NCI-H1930 (cell line): ENCODE measurements around the gene CFAP20DC.
"Not testable (repeated sequence)": the region's sequence is repeated elsewhere in the genome, so short reads cannot be mapped to it uniquely, and the experiment has no call there.

Experiments used
- DNase-seq, 2 experiments: peaks; one replicate each; lab custom pipeline; 2025; lab: John Stamatoyannopoulos, UW

CFAP20DC gene

DNA sequence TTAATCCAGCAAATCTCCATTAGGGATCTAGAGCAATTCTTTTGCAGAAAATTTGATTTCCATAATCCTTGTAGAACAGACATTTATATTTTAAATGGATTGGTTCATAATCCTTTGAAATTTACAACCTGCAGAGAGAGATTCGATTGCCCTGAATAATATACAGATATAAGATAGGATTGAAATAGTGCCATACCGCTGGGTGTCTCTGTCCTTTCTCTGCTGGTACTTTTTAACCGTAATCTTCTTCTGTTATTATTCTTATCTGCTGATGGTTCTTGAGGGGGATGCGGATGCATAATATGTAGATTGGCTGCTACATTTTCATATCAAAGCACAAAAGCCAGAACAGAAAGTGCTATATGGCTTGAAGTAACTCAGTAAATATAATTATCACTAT, 182.2 kb downstream of the CFAP20DC start:
- DNase-seq, result no peak

DNA sequence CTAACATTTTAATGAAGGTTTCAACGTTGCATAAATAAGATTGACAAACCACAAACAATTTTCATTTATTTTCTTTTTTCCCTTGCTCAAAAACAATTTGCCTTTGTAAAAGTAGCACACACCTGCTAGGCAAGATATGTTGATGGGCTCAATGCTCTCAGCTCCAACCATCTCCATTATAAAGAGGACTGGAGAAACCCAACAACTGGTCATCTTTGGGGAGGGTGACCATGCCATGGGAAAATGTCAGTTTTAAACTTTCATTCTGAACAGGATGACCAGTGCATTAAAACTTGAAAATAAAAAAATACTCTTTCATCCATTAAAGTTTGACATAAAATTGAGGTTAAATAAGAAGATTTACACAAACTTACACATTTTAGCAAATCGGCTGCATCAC, 183.7 kb downstream of the CFAP20DC start:
- no peak for DNase-seq

DNA sequence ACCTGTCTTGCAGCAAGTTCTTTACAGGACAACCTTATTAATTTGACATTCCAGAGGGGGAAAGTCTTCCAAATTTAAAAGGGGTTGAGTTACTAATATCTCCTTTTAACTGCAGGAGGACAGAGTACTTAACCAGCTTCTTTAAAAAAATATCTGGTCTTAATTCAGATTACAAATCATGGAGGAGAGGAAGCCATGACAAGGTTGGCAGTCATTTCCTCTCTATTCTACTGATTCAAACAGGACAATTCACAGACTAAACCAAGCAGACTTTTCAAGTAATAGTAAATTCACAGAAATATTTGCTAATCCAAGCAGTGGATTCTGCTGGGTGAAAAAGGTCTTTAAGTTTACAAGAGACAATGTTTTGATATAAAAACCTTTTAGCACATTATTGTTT, 185.3 kb downstream of the CFAP20DC start:
- no peak for DNase-seq

DNA sequence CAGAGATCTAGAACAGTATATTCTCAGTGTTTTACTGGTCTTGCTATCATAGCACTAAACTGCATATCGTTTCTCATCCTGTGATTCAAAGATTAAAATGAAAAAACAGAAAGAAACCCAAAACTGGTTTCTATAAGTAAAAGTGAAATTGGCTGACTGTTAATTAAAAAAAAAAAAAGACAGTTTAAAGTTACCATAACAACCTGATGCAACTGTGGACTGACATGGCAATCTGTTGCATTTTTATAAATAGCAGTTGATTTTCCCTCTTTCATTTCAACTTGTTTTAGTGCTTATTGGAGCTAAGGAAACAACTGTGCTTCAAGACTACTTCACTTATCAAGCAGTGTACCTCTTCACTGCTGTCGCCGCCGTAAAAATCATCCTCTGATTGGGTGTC, 186.6 kb downstream of the CFAP20DC start:
- DNase-seq, result no peak

DNA sequence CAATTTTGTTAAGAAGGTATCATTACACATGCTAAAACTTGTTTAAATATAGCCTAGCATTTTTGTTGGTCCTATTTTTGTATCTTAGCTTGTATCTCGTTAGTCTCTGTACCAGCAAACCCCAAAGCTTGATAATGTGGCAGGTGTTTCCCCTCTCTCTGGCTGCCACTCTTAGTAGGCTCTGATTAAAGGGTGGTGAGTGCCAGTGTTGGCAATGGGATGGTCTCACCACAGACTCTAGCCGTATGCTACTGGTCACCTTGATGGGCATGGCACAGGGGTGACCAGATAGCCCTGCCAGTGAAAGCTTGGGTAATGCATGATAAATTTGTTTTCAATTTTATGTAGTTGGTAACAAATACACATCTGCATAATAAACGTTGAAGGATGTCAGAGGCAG, 188.3 kb downstream of the CFAP20DC start:
- no peak for DNase-seq

DNA sequence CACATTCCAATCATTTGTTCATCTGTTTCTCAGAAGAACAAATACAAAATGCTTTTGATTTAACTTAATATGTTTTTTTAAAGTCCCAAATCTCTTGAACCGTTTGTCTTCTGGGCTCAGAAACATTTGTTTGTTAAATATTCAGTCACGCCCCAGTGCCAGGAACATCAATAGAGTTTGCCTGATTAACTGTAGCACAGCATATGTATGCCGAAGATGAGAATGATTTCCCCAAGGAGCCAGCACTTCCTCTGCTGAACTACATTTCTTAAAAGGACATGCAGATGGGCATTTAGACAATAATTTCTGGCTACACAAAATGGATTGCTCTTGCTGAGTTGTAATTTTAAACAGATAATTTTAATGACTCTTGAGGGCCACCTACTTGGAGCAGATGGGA, 191.7 kb downstream of the CFAP20DC start:
- DNase-seq, result no peak

DNA sequence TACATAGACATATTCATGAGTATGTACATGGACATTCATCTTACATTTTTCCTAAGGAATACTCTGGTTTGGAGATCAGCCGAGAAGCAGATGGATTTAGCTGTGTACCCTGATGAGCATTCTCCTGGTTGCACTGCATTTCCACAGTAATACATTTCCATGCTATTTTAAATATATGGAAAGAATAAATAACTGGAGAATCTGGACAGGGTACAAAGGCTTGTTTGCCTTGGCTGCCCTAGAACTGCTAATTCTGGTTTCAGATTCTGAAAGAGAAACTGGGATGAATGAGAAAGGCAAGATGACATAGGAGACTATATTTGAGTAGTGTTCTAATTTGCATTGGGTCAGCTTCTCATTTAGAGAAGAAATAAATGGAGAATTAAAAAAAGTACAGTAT, 192.4 kb downstream of the CFAP20DC start:
- DNase-seq, result no peak

DNA sequence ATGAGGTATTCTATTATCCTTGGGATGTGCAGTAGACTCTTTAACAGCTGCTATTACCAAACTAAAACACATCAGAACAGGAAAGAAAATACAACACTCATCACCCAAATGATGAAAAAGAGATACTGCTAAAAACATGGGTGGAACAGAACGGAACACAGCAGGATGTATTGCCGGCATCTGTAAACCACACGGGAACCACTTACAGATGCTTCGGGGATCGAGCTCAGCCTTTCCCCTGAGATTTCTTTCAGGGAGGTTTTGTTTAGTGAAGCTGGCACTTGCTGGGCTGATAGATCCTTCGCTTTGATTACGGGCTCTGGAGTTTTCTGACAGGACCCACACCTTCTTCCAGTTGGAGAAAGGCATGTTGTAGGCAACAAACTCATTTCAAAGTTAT, 201.0 kb downstream of the CFAP20DC start:
- no peak for DNase-seq

DNA sequence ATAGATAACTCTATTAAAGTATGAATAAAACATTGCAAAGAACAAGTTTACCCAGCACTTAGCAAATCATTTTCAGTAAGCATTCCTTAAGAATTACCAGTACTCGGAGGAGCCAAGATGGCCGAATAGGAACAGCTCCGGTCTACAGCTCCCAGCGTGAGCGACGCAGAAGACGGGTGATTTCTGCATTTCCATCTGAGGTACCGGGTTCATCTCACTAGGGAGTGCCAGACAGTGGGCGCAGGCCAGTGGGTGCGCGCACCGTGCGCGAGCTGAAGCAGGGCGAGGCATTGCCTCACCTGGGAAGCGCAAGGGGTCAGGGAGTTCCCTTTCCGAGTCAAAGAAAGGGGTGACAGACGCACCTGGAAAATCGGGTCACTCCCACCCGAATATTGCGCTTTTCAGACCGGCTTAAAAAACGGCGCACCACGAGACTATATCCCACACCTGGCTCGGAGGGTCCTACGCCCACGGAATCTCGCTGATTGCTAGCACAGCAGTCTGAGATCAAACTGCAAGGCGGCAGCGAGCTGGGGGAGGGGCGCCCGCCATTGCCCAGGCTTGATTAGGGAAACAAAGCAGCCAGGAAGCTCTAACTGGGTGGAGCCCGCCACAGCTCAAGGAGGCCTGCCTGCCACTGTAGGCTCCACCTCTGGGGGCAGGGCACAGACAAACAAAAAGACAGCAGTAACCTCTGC, 207.6 kb downstream of the CFAP20DC start:
- DNase-seq, result not testable (repeated sequence)

DNA sequence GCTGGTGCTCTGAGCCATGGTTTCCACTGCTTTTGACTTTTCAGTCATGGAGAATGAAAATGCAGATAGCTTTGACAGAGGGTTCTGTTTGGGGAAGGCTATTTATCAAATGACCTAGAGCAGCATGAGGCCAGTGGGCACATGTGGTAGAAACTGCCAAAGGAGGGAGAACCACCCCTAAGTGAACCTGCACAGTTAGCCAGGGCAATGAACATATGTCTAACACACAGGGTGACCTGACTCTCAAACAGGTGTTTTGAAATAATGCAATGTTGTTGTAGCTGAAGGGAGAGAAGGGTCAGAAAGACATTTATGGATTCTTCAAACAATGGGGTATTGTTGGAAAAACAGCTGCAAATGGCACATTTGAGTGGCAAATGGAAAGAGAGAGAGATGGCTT, 208.9 kb downstream of the CFAP20DC start:
- DNase-seq, result no peak

DNA sequence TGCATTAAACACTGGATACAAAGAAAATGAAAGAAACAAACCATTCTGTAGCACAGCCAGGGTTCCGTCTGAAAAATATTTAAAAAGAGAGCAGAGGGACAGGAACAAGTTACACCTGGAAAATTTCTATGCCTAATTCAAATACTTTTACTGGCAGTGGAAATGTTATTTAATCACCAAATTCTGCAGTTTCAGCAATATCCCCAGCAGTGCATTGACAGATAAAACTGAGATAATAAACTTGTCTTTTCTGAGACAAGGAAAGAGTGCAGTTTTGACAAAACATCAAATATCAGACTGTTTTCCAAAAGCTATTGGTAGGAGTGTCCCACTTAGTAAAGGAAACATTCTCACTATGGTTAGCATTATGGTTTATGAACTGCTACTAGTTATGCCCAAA, 209.9 kb downstream of the CFAP20DC start:
- no peak for DNase-seq

DNA sequence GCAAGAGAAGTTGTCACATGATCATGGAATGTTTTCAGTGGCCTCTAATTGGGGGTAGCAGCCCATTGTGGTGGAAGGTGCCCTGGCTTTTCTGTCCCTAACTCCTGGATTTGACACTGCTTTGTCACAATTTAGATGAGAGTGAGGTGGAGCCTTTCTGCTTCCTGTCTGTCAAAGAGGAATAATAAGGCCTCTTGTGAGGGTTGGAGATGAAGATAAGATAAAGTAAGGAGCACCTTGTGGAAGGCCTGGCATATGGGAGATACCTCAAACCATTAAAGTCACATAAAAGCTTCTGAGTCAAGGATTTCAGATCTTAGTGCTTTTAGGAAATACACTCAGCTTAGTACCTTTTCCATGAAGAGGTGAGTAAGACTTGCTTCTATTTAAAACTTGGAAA, 210.6 kb downstream of the CFAP20DC start:
- no peak for DNase-seq

DNA sequence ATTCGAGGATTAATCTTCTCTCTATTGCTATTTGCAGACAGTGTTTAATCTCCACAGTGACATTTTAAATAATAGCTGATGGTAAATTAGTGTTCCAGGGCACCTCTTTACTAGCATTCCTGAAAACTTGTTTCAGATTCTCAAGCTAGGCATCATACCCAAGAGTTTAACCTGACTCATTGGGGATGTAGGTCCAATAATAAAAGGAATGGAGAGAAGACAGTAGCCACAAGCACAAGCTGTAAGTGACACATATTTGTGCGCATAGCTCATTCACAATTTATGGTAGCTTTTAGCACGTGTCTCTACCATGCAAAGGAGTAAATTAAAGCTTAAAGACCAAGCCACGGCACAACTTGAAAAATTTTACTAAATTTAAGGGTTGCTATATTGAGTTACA, 212.0 kb downstream of the CFAP20DC start:
- no peak for DNase-seq

DNA sequence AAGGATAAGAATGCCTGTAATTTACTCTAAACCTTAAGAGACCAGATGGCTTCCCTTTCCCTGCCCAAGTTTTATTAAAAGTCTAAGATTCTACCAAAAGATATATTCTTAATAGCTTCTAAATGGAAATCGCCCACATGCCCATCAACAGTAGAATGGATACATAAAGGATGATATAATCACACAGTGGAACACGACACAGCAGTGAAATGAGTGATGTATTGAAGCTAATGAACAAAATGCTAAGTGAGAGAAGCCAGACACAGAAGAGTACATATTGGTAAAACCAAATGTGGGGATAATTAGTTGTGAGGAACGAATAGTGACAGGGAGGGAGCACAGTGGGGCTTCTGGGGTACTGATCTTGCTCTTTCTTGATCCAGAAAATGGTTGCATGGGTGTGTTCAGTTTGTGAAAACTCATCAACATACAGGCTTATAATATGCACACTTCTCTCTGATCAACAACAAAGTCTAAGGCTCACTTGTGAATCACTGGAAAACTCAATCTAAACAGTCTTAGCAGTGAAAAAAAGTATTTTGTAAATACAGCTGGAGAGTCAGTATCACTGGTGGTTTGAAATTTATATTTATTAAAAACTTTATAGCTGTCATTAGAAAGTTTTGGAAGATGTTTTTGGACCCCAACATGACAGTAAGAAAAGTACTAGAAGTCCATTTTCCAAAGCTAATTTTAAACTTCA, 212.5 kb downstream of the CFAP20DC start:
- DNase-seq, result no peak

DNA sequence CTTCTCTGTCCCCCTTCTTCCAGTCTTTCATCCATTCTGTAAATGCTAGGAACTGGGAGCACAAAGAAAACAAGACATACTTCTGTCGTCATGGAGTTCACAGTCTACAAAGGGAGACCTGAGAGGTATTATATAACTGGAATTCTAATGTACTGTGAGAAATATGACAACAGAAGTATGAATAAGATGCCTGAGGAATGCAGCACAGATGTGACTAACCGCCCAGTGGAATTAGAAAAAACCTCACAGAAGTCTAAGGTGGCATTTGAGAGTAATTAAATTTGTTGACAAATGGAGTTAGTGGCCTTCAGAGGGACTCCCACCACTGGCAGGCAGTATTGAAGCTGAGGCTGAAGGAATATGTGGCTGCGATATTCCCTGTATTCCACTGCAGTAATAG, 214.7 kb downstream of the CFAP20DC start:
- DNase-seq, result no peak

DNA sequence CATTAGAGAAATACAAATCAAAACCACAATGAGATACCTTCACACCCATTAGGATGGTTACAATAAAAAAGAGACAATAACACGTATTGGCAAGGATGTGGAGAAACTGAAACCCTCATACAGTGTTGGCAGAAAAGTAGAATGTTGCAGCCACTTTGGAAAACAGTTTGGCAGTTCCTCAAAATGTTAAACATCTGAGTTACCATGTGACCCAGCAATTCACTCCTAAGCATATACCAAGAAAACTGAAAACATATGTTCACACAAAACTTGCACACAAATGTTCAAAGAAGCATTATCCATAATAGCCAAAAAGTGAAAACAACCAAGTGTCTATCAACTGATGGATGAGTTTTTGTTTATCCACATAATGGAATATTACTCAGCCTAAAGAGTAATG, 216.3 kb downstream of the CFAP20DC start:
- DNase-seq, result no peak

DNA sequence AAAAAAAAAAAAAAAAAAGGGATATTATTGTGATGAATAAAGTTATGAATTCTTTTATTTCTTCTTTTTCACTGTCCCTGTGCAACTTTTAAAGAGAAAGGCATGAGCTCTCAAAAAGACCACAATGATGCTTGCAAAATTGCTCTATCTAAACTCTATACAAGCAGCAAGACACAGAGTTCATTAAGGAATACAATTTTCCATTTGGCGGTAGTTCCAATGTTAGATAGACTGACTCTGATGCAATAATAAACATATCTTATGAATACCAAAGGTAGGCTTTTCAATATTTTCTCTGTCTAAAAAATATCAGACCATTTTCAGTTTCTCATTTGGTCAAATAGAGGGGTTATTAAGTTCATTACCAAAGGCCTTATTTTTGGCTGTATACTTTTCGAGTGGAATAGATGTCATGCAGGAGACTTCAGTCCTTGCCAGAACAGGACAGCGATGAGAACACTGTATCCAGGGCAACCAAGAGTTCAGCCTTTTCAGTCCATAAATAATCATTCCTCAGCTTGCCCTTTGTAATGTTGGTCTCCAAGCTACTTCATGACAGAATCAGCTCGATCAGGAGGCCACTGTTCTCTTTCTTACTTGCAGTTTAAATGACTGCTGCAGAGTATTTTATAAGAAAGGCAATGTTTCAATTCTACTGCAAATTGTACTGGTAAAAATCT, 220.4 kb downstream of the CFAP20DC start:
- DNase-seq, result no peak

DNA sequence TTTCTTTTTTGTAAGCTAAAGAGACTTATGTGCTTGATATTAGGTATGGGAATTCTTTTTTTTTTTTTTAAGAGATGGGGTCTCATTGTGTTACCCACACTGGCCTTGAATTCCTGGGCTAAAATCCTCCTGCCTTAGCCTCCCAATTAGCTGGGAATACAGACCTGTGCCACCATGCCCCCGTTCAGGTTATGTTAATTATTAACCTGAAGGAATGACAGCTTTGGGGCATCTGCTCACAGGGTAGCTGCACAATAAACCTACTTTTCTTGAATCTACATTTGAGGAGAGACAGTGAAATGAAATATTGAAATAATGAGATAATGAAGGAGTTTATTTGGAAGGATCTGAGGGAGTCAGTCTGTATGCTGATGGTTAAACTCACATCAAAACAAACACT, 225.0 kb downstream of the CFAP20DC start:
- no peak for DNase-seq

DNA sequence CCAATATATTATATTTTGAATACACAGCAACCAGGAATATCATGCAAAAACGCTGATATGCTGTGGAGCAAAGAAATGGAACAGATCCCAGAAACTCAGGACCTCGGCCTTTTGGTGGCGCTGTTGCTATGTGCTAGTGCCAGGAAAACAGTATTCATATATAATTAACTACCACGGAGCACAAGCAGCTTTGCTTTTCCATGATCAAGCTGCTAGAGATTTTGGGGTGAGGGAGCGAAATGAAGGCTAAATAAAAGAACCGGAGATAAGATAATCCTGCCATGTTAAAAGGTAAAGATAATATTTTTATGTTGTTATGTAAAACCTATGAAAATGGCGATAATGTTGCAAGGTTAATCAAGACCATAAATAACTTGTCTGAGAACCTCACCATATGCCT, 225.5 kb downstream of the CFAP20DC start:
- peak in 1 of 2 experiments; percentile 41 for DNase-seq

DNA sequence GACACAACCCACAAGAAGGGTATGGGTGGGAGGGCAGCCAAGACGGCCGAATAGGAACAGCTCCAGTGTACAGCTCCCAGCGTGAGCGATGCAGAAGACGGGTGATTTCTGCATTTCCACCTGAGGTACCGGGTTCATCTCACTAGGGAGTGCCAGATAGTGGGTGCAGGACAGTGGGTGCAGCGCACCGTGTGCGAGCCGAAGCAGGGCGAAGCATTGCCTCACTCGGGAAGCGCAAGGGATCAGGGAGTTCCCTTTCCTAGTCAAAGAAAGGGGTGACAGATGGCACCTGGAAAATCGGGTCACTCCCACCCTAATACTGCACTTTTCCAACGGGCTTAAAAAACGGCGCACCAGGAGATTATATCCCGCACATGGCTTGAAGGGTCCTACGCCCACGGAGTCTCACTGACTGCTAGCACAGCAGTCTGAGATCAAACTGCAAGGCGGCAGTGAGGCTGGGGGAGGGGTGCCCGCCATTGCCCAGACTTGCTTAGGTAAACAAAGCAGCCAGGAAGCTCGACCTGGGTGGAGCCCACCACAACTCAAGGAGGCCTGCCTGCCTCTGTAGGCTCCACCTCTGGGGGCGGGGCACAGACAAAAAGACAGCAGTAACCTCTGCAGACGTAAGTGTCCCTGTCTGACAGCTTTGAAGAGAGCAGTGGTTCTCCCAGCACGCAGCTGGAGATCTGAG, 243.1 kb downstream of the CFAP20DC start:
- DNase-seq, result not testable (repeated sequence)

DNA sequence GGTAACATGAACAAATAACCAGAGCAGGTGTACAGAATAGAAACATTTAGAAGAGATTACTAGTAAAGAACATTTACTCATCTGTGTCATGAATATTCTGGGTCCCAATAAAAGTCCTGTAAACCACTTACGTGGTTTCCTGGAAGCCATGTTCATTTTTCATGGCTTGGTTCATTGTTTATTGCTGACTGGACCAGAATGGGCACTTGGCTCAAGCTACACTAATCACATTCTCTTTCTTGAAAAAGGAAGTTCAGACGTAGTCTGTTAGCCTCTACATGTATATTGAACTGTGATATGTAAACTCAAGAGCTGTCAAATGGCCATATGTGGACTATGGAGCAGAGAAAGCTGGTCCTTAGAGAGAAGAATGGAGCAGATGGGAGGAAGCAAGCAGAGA, 244.9 kb downstream of the CFAP20DC start:
- DNase-seq, result no peak

DNA sequence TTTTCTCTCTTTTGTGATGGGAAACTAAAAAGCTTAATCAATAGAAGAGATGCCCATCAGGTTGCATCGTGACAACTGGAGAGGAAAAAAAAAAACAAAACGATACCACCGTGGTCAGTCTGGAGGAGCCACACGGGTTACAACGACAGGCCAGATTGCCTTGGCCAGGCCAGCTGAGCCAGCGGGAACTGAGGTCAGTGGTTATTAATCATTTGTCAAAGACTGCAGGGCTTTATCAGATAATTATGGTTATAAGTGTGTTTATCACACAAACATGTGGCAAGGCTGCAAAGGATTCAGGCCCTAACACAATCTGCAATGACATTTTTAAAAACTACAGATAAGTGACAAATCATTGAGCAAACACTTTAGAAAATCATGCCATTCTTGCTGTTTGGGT, 248.3 kb downstream of the CFAP20DC start:
- no peak for DNase-seq

DNA sequence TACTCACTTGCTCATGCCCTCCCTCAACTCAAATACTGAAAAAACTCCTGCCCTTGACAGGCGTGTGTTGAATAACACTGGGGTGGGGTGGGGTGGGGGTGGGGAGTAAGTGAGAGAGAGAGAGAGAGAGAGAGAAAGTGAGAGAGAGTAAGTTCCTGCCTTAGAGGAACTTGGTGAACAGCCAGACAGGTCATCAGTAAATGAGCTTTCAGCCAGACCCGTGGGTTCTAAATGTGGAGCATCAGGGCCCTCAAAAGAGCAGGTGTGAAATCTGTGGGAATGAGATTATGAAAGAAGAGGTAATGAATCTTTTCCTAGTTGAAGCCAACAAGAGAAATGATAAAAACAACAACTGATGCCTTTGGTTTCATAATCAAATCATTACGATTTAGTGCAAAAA, 248.9 kb downstream of the CFAP20DC start:
- DNase-seq, result no peak
